Activated CD4-positive, alpha-beta T cell treated with anti-CD3 and anti-CD28 coated beads for 1 hour (primary cell): Measurements from ENCODE around the gene NTN4.
"Not testable (repeated sequence)": the region's sequence is repeated elsewhere in the genome, so short reads cannot be mapped to it uniquely, and the experiment has no call there.

Experiments used
- DNase-seq: peaks from one replicate; pipeline ENCODE4 v3.0.0-alpha.2; 2020

Gene NTN4

GRCh38 chr12:95796225-95796981, 5.8 kb upstream of the NTN4 start:
- no peak for DNase-seq

- DNase-seq, result no peak
Measured at GRCh38 chr12:95790917-95791849, 619 bp upstream of the NTN4 start.

DNA sequence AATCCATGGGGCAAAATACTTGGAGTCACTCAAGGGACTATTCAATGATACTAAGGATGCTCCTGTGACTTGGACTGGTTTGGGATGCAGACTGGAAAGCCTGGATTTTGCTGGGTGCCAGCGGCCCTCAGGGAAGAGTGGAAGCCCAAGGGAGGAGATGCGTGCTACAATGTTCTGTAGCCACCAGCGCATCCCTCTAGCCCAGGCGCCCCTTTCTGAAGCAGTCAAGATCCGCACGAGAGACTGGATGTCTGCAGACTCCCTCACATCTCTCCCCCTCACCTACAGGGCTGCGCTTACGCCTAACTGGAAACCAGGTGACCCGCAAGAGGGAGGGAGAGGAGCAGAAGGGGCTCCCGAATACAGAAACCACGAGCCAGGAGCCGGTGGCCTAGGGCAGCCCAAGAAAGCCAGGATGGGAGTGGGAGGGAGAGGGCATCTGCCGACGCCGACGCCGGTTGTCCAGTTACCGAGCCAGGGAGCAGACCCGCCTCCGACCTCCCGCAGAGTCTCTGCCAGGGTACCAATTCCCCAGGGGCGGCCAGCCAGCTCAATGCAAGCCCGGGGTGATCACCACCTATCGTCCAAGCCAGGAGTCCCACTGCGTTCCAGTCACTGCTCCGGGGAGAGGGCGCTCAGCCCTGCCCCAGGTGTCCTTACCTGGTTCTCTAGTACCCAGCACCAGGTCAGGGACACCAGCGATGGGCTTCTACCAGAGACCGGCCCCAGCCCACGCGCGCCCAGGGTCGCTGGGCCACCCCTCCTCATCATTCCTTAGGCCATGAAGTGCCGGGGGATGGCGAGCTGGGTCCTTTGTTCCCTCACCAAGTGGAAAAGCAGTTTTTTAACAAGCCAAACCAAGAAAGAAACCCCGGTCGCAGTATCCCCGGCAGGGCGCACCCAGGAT, 1.2 kb downstream of the NTN4 start:
- no peak for DNase-seq

DNA sequence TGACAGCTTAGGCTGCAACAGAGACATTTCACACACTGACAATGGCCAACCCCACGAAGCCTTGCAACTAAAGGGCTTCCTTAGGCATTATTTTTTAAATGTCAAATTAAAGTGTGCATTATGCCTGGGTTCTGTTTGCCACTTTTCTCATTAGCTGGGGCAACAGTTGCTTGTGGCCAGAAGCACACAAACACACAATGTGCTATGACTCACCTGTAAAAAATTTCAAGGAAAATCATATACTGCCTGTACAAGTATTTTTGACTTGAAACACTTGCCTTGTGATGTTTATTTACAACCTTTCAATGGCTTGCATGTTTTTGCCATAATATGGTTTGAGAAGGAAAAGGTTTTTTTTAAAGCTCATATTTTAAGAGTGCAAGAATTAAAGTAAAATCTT, 1.9 kb downstream of the NTN4 start:
- DNase-seq, result no peak

GRCh38 chr12:95787274-95787818, 3.2 kb downstream of the NTN4 start:
- DNase-seq, result no peak

GRCh38 chr12:95784915-95785314, 5.6 kb downstream of the NTN4 start:
- no peak for DNase-seq

DNA sequence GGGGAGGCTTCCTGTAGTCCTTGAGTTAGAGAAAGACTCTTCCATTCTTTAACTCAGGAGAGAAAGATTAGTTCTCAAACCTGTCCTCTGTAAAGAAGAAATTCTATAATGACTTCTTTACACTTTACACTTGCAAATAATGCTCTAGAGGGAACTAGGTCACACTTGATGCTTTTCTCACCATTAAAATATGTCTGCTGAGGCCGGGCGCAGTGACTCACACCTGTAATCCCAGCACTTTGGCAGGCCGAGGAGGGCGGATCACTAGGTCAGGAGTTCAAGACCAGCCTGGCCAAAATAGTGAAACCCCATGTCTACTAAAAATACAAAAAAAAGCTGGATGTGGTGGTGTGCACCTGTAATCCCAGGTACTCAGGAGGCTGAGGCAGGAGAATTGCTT, 6.3 kb downstream of the NTN4 start:
- no peak for DNase-seq

DNA sequence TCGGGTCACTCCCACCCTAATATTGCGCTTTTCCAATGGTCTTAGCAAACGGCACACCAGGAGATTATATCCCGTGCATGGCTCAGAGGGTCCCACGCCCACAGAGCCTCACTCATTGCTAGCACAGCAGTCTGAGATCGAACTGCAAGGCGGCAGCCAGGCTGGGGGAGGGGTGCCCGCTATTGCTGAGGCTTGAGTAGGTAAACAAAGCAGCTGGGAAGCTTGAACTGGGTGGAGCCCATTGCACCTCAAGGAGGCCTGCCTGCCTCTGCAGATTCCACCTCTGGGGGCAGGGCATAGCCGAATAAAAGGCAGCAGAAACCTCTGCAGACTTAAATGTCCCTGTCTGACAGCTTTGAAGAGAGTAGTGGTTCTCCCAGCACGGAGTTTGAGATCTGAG, 15.1 kb downstream of the NTN4 start:
- not testable (repeated sequence) for DNase-seq

DNA sequence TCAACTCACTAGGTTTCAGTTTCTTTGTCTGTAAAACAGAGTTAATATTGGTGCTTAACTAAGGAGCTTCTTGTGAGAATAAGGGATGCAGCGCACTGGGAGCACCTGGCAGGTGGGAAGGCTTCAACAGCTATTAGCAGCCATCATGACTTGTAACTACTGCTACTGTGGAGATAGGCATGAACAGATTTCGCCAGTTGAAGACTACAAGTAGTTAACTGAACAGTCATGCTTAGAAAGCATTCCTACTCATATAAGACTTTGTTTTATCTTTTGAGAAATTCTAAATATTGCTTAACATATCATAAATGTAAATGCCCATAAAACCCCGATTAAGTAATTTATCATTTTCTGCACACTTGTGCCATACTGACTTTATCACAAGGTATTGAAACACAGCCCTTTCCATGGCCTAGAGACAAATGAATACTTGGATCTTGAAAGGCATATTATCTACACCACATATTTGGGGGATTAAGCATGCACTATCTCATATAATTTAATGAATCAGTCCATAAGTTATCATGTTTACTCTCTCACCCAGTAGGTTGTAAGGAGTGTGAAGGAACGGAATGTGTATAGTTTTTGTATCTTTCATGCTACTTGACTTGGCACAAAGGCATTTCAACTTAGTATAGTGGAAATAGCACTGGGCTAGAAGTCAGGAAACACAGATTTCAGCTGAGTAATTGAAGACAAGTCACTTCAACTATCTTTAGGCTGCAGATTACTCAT, 16.1 kb downstream of the NTN4 start:
- DNase-seq, result no peak

- DNase-seq, result no peak
Measured at GRCh38 chr12:95773320-95773719, 17.2 kb downstream of the NTN4 start.

GRCh38 chr12:95767703-95768102, 22.9 kb downstream of the NTN4 start:
- DNase-seq, result no peak

- no peak for DNase-seq
Measured at GRCh38 chr12:95766356-95767019, 24.1 kb downstream of the NTN4 start.

DNA sequence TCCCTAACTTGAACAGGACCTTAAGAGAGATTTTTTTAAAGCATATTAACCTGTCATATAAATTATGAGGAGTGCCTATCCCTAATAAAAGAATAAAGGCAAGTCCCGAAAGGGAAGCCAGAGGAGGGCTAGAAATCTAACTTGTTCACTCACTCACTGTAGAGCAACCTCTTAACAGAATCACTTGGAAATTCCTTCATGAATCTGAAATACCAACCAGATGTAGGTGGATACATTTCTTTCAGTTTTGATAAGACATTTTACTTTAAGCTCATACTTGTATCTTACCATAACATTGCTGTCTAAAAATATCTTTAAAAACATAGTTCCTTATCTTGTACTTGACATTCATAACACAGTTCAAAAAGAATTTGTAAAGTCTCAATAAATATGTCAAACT, 25.7 kb downstream of the NTN4 start:
- DNase-seq, result no peak

- no peak for DNase-seq
Measured at GRCh38 chr12:95763809-95764253, 26.7 kb downstream of the NTN4 start.

DNA sequence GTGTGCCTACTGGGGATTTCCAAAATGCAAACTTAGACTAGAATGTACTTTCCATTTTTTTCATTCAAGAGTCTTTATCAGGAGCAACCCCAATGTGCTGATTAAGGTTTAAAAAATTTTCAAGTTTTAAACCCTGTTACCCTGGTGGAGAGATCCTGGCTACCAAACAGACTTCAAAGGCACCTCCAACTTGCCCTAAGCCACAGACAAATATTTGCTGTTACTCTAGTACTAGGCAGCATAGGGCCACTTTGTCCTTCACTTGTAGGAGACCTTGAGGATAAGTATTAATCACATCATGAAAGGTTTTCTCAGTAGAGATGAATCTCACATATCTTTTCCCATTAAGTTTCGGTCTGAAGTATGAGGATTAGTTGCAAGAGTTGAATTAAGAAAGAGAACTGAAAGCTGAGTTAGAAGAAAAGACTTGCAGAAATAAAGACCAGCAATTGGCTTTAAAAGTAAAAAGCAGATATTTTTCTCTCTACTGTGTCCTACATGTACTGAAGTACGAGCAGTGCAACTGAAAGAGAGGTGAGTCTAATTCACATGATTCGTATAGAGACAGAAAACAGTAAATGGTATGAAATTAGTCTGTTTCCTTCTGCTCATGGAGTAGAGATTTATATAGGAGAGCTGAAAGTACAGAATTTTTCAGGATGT, 28.3 kb downstream of the NTN4 start:
- no peak for DNase-seq

GRCh38 chr12:95760371-95760770, 30.2 kb downstream of the NTN4 start:
- DNase-seq, result no peak

DNA sequence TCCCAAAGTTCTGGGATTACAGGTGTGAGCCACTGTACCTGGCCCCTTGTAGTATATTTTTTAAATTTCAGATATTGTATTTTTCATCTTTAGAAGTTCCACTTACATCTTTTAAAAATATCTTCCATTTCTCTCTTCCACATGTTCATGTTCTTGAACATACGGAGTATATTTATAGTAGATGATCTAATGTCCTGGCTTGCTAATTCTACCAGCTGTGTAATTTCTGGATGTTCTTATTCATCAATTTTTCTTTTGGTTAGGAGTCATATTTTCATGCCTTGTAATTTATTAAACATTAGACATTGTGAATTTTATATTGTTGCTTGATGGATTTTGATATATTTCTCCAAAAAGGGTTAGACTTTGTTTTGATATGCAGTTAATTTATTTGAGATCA, 30.8 kb downstream of the NTN4 start:
- no peak for DNase-seq

DNA sequence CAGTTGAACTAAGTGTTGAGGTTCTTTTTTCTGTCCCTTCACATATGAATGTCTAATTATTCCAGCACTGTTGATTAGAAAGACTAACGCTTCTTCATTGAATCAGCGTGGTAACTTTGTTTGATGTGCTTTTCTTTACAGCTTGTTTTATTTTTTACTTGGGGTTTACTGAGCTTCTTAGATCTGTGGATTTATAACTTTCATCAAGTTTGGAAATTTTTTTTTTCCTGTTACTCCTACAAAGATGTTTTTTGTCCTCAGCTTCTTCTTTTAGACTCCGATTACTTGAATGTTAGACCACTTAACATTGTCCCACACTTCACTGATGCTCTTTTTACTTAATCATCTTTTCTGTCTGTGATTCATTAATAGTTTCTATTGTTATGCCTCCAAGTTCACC, 31.5 kb downstream of the NTN4 start:
- DNase-seq, result no peak

DNA sequence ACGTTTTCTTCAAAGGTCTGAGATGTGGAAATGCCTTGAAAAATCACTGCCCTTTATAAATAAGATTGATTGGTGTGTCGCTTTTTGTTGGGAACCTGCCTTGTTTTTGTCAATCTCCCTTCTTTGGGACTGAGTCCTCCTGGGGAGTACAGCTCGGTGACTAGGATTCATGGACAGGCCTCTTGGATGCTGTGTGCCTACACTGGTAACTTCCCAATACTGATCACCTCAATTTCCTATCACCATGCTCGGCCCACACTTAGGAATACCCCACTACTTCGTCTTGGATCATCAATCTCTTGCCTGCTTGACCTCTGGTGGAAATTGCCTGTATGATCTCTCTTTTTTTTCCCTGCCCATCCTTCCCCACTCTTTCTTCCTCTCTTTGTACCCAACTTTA, 34.2 kb downstream of the NTN4 start:
- DNase-seq, result no peak

DNA sequence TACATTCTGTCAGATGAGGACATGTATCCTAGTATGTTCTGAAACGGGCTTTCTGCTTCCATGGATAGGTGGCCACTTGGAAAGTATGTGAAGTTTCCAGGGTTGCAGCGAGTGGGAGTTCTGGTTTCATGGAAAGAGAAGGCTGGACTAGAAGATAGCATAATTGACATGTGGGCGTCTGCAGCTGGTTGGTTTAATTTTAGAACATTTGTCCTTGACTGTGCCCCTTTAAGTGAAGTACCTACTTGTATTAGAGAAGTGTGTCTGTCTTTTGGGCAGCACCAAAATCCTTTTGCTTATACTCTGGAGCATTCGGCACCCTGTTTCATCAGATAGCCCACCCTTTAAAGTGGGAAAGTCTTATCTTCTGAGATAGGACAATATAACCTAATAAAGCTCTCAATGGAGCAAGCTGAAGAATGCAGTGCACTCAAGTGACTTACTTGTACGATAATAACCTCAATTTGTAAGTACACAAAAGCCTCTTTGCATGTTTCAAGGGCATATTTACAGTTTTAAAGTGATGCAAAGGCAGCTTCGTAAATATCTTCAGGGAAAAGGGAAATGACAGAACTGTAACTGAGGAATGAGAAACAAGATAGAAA, 35.2 kb downstream of the NTN4 start:
- no peak for DNase-seq
